Glutamatergic neuron (in vitro differentiated cells): ENCODE results near the gene USP4. TPM values are rescaled to one million over a fixed set of nuclear protein-coding genes. Genes with fewer than 3 reads are reported as not detected.

Experiments used
- DNase-seq: peaks from one replicate; pipeline ENCODE4 v3.0.0; 2022
- H3K27ac Mint-ChIP-seq: one replicate; pipeline ENCODE4 v1.8.0; 2020; ENCODE audit warnings: mild to moderate bottlenecking, mixed read lengths, inconsistent platforms; ENCODE audit not compliant: unreplicated experiment
- H3K27me3 Mint-ChIP-seq: one replicate; pipeline ENCODE4 v1.8.0; 2020; ENCODE audit warnings: mild to moderate bottlenecking, moderate library complexity, mixed read lengths, inconsistent platforms; ENCODE audit not compliant: unreplicated experiment
- H3K36me3 Mint-ChIP-seq: one replicate; pipeline ENCODE4 v1.8.0; 2020; ENCODE audit warnings: mild to moderate bottlenecking, mixed read lengths, inconsistent platforms; ENCODE audit not compliant: unreplicated experiment
- H3K4me1 Mint-ChIP-seq: one replicate; pipeline ENCODE4 v1.8.0; 2020; ENCODE audit warnings: mild to moderate bottlenecking, low read depth, mixed read lengths, inconsistent platforms; ENCODE audit not compliant: unreplicated experiment
- H3K4me3 Mint-ChIP-seq: one replicate; pipeline ENCODE4 v1.8.0; 2020; ENCODE audit warnings: mild to moderate bottlenecking, mixed read lengths, inconsistent platforms; ENCODE audit not compliant: unreplicated experiment
- H3K9me3 Mint-ChIP-seq: one replicate; pipeline ENCODE4 v1.8.0; 2020; ENCODE audit warnings: mild to moderate bottlenecking, moderate library complexity, mixed read lengths, inconsistent platforms; ENCODE audit not compliant: unreplicated experiment
- total RNA-seq: library from RNA; stranded (reverse); fragmentation: NEBNext Ultra II Directional; extraction: Animal tissue kit (Norgen Biotek cat#: 25700); gene quantifications from one replicate; pipeline ENCODE4 v1.2.1, GENCODE V29; 2021; ENCODE audit not compliant: unreplicated experiment
- TF ChIP-seq, protein P1 (sequence below): fragments of 200-600 bp; sonication (generic); IDR thresholded peaks from one replicate; pipeline ENCODE4 v1.5.0; 2021; ENCODE audit not compliant: partially characterized antibody, unreplicated experiment

The USP4 gene
- total RNA-seq, 1 donor from 2014 or later = 70.0 TPM

DNA sequence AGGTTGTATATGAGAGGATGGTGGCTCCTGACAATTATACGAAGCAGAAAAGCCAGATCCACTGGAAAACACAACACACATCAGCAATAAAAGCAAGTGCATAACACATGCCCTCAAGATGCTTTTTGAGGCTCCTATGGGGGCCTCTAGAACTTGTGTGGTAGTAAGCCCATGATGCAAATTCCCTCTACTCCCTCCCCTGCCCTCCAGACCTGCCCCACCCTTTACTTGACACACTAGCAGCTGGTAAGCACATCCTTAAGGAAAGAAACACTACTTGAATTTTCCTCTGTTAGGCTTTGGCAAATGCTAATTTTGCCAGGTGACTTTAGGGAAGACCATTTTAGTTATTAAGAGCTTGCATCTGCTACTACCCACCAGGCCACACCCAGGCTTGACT lies 29.2 kb downstream of the USP4 start:
- TF ChIP-seq, protein P1, sequence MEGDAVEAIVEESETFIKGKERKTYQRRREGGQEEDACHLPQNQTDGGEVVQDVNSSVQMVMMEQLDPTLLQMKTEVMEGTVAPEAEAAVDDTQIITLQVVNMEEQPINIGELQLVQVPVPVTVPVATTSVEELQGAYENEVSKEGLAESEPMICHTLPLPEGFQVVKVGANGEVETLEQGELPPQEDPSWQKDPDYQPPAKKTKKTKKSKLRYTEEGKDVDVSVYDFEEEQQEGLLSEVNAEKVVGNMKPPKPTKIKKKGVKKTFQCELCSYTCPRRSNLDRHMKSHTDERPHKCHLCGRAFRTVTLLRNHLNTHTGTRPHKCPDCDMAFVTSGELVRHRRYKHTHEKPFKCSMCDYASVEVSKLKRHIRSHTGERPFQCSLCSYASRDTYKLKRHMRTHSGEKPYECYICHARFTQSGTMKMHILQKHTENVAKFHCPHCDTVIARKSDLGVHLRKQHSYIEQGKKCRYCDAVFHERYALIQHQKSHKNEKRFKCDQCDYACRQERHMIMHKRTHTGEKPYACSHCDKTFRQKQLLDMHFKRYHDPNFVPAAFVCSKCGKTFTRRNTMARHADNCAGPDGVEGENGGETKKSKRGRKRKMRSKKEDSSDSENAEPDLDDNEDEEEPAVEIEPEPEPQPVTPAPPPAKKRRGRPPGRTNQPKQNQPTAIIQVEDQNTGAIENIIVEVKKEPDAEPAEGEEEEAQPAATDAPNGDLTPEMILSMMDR = no peak
- Mint-ChIP-seq H3K36me3 (no peaks in the 10 kb centered on the region), H3K4me3 (no peak overlapping the region), H3K4me1 (no peaks in the 10 kb centered on the region), H3K27me3 (no peaks in the 10 kb centered on the region), H3K9me3 (no peaks in the 10 kb centered on the region), H3K27ac (no peak overlapping the region)
- DNase-seq = no peak

DNA sequence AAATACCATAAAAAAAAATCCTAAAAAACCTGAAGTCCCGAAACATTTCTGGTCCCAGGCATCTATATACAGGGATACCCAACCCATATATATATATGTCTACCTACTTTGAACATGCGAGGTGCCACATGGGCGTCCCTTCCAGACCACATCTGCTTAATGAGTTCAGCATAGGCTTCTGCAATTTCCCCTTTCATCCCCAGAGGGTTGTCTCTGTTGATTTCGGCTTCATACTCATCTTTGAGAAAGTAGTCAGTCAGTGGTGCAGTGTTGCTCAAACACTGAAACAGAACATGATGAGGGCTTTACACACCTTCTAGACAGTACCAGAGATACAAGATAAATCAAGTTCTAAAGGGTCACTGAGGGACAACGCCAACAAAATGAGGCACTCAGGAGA lies 34.2 kb downstream of the USP4 start:
- H3K4me1 Mint-ChIP-seq = no peaks in the 10 kb centered on the region
- H3K27me3 Mint-ChIP-seq = no peaks in the 10 kb centered on the region
- no peak overlapping the region for H3K4me3 Mint-ChIP-seq
- TF ChIP-seq, protein P1 = no peak
- no peak overlapping the region for H3K27ac Mint-ChIP-seq
- no peak for DNase-seq
- no peaks in the 10 kb centered on the region for H3K36me3 Mint-ChIP-seq
- no peaks in the 10 kb centered on the region for H3K9me3 Mint-ChIP-seq

DNA sequence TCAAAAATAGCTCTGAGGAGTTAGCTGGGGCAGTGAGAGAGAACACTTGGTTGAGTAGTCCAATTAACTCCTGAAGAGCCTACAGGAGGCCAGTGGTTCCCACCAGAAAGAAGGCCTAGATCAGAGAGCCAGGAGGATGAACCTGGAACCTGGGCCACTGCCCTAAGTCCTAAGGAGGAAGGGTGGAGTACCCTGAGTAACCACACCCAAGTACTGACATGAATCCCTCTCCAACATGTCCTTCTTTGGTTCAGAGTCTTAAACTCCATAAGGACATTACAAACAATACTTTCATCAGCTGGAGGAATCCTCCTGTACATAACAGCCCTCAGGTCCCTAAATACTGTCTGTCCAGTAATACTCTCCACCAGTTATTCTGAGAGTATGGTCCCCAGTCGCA lies 37.2 kb downstream of the USP4 start:
- no peak overlapping the region for H3K27ac Mint-ChIP-seq
- H3K36me3 Mint-ChIP-seq = no peaks in the 10 kb centered on the region
- peaks cover 3% of the 10 kb centered on the region for H3K27me3 Mint-ChIP-seq
- DNase-seq = no peak
- no peaks in the 10 kb centered on the region for H3K9me3 Mint-ChIP-seq
- H3K4me3 Mint-ChIP-seq = no peak overlapping the region
- TF ChIP-seq, protein P1 = no peak
- H3K4me1 Mint-ChIP-seq = no peaks in the 10 kb centered on the region

DNA sequence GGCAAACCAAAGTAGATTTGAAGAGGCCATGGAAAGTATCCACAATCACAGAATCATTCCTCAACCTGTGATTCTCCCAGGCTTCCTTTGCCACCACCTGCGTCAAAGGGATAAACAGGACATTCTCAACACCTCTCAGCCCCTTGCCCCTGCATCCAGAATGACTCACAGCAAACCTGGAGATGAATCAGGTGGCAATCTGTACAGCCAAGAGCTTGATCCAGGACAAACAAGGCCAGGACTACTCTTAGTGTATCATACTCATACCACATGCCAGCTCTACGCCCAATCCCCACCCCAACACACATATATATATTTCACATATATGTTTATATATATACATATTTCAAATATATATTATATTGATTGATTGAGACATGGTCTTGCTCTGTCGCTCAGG lies 39.3 kb downstream of the USP4 start:
- TF ChIP-seq, protein P1 = no peak
- no peak overlapping the region for H3K4me3 Mint-ChIP-seq
- H3K4me1 Mint-ChIP-seq = no peaks in the 10 kb centered on the region
- H3K36me3 Mint-ChIP-seq = no peaks in the 10 kb centered on the region
- H3K9me3 Mint-ChIP-seq = no peaks in the 10 kb centered on the region
- DNase-seq = no peak
- H3K27me3 Mint-ChIP-seq = peaks cover 3% of the 10 kb centered on the region
- no peak overlapping the region for H3K27ac Mint-ChIP-seq

DNA sequence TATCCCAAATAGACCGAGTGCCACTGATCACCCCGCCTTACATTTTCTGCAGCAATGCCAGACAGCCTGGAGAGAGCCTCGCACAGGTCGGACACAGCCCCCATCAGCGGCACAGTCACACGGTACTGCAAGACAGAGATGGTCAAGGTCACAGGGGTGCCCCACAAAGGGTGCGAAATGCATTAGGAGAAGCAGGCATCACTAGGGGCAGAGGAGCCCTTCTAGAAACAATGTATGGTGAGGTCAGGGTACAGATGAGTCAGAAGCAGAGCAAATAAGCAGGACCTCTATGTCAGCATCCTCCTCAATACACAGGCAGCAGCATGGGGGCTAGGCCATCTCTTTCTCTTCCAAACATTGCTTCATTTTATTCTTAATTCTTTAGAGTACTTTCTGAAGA lies 41.3 kb downstream of the USP4 start:
- Mint-ChIP-seq H3K36me3 (no peaks in the 10 kb centered on the region), H3K27ac (no peak overlapping the region), H3K27me3 (peaks cover 6% of the 10 kb centered on the region), H3K9me3 (no peaks in the 10 kb centered on the region), H3K4me1 (no peaks in the 10 kb centered on the region), H3K4me3 (no peak overlapping the region)
- TF ChIP-seq, protein P1 = no peak
- no peak for DNase-seq
